SIG-M5 (cell line): ENCODE data around the gene NNMT.

Experiments
- DNase-seq: peaks from one replicate; lab custom pipeline; 2025; lab: John Stamatoyannopoulos, UW

The NNMT gene

GRCh38 chr11:114295676-114296604 lies at the start of gene NNMT:
NNMT (plus strand) TSS chr11:114296399; CDS start chr11:114296557, 158 bp downstream.
- no peak for DNase-seq

DNA sequence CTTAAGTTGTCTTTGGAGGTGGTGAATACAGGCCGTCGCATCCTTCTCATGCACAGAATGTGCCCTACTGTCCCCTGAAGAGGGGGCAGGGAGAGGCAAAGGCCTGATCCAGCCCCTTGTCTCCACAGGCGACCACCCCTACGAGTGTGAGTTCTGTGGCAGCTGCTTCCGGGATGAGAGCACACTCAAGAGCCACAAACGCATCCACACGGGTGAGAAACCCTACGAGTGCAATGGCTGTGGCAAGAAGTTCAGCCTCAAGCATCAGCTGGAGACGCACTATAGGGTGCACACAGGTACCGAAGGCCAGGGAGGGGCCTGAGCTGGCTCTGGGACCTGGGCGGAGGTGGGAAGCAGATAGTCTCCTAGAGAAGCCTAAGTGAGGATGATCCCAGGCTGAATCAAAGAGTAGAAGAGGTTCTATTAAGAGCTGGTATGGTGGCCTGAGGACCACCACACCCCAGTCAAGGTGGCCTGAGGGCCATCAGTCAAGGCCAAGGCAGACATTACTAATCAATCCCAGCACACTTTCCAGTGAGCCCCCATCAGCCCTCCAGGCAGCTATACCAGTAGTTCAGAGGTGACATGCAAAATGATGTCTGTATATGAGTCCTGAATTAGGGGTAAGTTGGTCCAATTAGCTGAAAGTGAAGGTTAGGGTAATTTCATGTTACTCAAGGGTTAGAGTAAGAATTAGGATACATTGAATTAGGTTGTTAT lies 49.0 kb upstream of the NNMT start:
- no peak for DNase-seq

- no peak for DNase-seq
Measured at GRCh38 chr11:114250180-114250579, 46.0 kb upstream of the NNMT start.

DNA sequence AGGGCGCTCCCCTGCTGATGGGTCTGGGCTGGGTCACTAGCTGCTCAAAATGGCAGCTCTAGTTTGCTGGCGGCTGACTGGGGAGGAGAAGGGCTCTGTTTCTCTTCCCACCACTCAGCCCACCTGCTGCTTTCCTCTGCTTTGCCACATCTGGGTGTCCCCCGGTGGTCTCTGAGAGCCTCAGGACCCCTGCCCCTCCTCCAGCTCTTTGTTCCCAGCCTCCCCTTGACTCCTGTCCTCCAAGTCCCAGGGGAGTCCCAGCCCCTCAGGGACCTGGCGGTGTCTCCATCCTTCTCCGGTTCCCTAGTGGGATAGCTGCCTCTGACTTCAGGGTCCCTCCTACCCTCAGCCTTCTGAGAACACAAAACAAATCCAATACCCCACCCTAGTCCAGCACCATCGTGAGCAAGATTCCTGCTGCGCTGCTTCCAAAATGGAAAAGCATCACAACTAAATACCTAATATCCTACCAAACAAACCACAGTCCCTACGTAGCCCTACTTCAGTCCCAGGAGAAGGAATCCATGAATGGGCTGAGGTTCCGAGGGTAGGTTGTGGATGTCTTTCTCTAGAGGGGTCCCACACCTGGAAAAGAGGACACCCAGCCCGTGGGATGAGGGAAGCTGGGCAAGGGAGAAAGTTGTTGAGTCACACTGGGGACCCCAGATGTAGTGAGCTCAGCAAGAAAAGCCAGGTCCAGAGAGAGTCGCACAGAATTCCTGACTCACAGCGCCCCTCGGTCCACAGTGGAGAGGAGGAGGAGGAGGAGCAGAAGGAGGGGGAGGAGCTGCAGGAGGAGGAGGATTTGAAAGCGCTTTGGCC lies 45.0 kb upstream of the NNMT start:
- DNase-seq: no peak

- no peak for DNase-seq
Measured at GRCh38 chr11:114251815-114252337, 44.3 kb upstream of the NNMT start.

DNA sequence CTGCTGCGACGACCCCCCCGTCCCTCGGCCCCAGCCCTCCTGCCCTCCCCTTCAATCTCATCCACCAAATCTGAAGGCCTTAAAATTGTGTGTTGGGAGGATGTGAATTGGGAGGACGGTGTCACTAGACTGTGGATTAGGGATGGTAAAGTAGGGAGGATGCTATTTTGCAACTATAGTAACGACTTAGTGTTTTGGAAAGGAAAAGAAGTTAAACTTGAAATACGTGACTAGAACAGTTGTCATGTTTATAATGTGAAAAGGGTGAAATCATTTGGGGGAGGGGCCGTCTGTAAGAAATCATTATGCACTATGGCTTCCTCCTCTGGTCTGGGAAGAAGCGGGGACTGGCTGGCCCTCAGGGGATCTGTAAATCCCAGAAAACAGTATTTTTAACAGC lies 43.4 kb upstream of the NNMT start:
- no peak for DNase-seq

DNA sequence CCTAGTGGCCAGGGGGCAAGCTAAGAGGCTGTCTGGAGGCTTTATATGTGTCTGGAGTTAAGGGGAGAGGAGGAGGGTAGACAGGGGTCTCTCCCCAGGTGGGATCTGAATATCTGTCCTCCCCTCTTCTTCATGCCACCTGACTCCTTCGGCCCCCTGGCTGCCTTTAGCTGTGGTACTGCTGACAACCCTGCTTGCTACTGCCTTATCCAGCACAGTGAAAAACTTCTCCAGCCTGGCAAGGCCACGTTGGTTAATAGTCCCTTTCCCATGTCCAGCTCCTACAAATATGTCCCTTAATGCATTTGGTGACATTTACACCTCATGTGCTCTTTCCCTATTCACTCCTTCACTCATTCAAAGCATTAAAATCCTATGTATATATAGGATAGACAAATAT lies 42.4 kb upstream of the NNMT start:
- no peak for DNase-seq

- DNase-seq: no peak
Measured at GRCh38 chr11:114254571-114255146, 41.5 kb upstream of the NNMT start.

DNA sequence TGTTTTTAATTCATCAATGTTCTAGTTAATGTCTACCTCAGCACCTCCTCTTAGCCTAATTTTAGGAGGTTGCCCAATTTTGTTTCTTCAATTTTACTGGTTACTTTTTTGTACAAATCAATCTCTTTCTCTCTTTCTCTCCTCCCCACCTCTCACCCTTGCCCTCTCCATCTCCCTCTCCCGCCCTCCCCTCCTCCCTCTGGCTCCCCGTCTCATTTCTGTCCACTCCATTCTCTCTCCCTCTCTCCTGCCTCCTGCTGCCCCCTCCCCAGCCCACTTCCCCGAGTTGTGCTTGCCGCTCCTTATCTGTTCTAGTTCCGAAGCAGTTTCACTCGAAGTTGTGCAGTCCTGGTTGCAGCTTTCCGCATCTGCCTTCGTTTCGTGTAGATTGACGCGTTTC lies 40.9 kb upstream of the NNMT start:
- DNase-seq: no peak

GRCh38 chr11:114256176-114256966 lies 39.8 kb upstream of the NNMT start:
- DNase-seq: no peak

GRCh38 chr11:114256967-114257286 lies 39.3 kb upstream of the NNMT start:
- no peak for DNase-seq

DNA sequence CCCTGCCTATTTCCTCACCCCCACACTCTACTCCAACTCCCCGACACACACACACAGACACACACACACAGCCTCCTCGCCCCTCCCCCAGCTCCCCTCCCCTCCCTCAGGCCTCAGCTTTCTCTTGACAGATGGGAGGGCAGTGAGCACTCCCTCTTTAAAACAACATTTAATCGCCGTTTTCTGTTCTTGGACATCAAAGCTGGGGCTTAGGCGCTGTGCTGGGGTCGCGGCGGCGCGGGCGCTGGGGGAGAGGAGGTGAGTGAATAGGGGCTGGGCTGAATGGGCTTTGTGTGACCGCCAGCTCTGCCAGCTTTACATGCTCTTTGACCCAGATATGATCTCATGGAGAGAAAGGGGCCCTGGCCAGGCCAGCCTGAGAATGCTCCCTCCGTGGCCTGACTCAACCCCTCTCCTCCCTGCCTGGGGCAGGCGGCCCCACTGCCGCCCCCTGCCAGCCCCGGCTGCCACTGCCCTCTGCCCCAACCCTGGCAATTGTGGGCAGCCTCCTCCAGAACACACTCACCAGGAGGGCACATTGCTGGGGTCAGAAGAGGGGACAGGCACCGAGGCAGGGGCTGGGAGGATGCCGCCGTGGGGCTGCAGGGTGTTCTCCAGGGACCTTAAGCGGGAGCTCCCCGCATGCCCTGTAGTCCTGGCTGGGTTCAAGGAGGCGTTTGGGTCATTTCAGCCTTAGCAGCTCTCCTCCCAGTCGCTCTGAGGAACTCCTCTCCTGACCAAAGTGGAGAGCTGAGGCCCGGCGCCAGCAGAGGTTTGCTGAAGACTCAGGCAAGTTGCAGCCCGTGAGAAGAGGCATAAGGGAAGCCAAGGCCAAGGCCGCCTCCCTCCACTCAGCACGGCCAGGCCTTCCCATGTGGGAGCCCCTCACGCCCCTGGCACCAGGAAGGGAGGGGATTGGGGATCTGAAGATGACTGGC lies 38.3 kb upstream of the NNMT start:
- DNase-seq: no peak

GRCh38 chr11:114258696-114259095 lies 37.5 kb upstream of the NNMT start:
- DNase-seq: no peak

- DNase-seq: no peak
Measured at GRCh38 chr11:114259124-114259526, 37.1 kb upstream of the NNMT start.

- DNase-seq: no peak
Measured at GRCh38 chr11:114259551-114259983, 36.6 kb upstream of the NNMT start.

GRCh38 chr11:114260077-114260476 lies 36.1 kb upstream of the NNMT start:
- DNase-seq: no peak

DNA sequence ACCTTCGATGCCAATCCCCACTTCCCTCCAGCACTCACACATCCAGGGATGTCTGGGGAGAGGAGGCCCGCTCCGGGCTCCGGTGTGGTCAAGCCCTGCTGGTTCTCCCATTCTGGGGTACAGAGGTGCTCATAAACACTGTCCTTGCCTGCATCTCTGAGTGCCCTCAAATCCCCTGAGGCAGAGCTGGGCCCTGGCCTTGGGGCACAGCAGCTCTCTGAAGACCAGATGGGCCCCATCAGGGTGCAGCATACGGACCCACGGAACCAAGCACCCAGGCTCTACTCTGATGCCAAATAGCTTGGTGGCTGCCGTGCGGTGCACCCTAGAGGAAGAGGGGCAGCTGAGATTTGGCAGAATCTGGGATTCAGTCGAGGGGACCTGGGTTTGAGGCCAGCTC lies 35.7 kb upstream of the NNMT start:
- no peak for DNase-seq

- no peak for DNase-seq
Measured at GRCh38 chr11:114261791-114262190, 34.4 kb upstream of the NNMT start.

DNA sequence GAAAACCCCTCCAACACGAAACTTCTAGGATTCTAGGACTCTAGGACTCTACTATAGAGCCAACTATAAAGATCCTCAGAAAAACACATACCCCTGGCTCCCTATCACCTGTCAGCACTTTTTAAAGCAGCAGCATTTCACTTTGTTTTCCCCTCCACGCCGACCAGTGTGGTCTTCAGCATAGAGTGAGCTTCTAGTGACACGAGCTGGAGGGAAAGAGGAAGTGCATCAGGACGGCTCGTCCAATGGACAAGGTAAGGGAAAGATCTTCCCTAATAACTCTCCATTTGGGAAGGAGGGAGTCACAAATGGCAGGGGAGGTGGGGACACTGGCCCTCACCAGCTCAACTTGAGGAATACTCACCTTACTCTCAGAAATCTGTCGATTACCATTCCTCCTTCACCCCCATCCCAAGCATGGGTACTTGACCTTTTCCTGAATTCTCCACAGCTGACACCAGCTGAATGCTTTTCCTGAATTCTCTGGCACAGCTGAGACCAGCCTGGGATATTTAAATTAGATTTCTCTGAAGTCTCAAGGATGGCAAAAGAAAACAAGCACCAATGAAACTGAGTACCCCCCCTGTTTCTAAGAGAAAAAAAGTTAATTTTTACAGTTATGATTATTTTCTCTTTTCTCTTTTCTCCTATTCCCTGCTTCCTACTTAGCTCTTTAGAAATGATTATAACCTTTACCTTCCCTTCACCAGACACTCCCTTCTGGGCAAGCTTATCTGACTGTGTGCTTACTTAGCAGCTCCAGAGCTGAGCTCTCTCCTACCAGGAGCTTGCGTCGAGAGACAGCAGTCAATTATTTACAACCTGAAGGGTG lies 33.3 kb upstream of the NNMT start:
- no peak for DNase-seq
